OCI-LY7 (cell line): ENCODE data around the gene XRCC6.

Experiments used
- CTCF ChIP-seq: fragments of 200-600 bp; sonication (generic); conservative IDR thresholded peaks from 2 replicates; pipeline ENCODE4 v1.5.1; 2014; ENCODE audit warnings: mild to moderate bottlenecking, antibody characterized with exemption, low read length, moderate library complexity, mixed read lengths
- EZH2phosphoT487 ChIP-seq: fragments of 200-600 bp; sonication (generic); IDR thresholded peaks from 2 replicates; pipeline ENCODE4 v1.6.1; 2018; ENCODE audit warnings: low read depth, borderline replicate concordance, mild to moderate bottlenecking, mixed run types, antibody characterized with exemption, low read length, moderate library complexity, mixed read lengths

GRCh38 chr22:41664951-41665350 is 43.9 kb downstream of the XRCC6 start:
- TF ChIP-seq CTCF = no peak
- TF ChIP-seq EZH2phosphoT487 = no peak
